NCI-H774 (cell line): ENCODE measurements around the gene CASP2.

Experiments
- DNase-seq: peaks from one replicate; lab custom pipeline; 2025; lab: John Stamatoyannopoulos, UW

The CASP2 gene

GRCh38 chr7:143334244-143334643 is 46.1 kb downstream of the CASP2 start:
- DNase-seq = no peak

- no peak for DNase-seq
These were observed 49.1 kb downstream of the CASP2 start for GRCh38 chr7:143337216-143337615.

GRCh38 chr7:143341842-143342241 is 53.7 kb downstream of the CASP2 start:
- no peak for DNase-seq

- no peak for DNase-seq
These were observed 55.4 kb downstream of the CASP2 start for GRCh38 chr7:143343596-143343995.

- DNase-seq = no peak
These were observed 57.3 kb downstream of the CASP2 start for GRCh38 chr7:143345428-143345900.

- DNase-seq = no peak
These were observed 57.9 kb downstream of the CASP2 start for GRCh38 chr7:143346018-143346417.

- DNase-seq = no peak
These were observed 59.8 kb downstream of the CASP2 start for GRCh38 chr7:143347950-143348349.

GRCh38 chr7:143351060-143351459 is 62.9 kb downstream of the CASP2 start:
- DNase-seq = no peak

- no peak for DNase-seq
These were observed 63.4 kb downstream of the CASP2 start for GRCh38 chr7:143351574-143351973.

GRCh38 chr7:143352531-143353002 is 64.4 kb downstream of the CASP2 start:
- DNase-seq = no peak

GRCh38 chr7:143354376-143354775 is 66.2 kb downstream of the CASP2 start:
- DNase-seq = no peak

- no peak for DNase-seq
These were observed 66.8 kb downstream of the CASP2 start for GRCh38 chr7:143354965-143355364.

- DNase-seq = no peak
These were observed 67.6 kb downstream of the CASP2 start for GRCh38 chr7:143355450-143356385.

- no peak for DNase-seq
These were observed 68.4 kb downstream of the CASP2 start for GRCh38 chr7:143356414-143357050.
